HepG2 (cell line): Measurements from ENCODE around the gene MFSD11. TPM values are rescaled to one million over a fixed set of nuclear protein-coding genes. Genes with fewer than 3 reads are reported as not detected.

ENCODE experiments used
- CREB1 ChIP-seq, 2 experiments: fragments of 450-650 bp in 1 of 2; IDR thresholded peaks; 2 replicates each; pipeline ENCODE4 v1.6.1; 2016 to 2017; ENCODE audit warnings: control low read depth in 1 of 2, mild to moderate bottlenecking in 1 of 2, missing compliant biosample characterization in 1 of 2, missing genetic modification characterization in 1 of 2
- EP300 ChIP-seq, 3 experiments: sonication (generic) in 1 of 3; formaldehyde crosslinking in 1 of 3; IDR thresholded peaks; 2 replicates each; pipeline versions ENCODE4 v1.5.1 to v1.6.1; 2011 to 2020; ENCODE audit warnings: low read depth in 2 of 3, low read length in 2 of 3, borderline replicate concordance in 1 of 3, improper control_type of control experiment in 1 of 3, mild to moderate bottlenecking in 1 of 3, missing genetic modification reagents in 1 of 3, moderate library complexity in 1 of 3
- FOXK1 ChIP-seq: sonication (generic); formaldehyde crosslinking; IDR thresholded peaks from 2 replicates; pipeline ENCODE4 v1.4.0; 2020; ENCODE audit warnings: low read depth, missing genetic modification reagents, borderline replicate concordance
- HNF4A ChIP-seq: sonication (generic); formaldehyde crosslinking; IDR thresholded peaks from 2 replicates; pipeline ENCODE4 v1.4.0; 2020; ENCODE audit warnings: missing genetic modification reagents
- JDP2 ChIP-seq: sonication (generic); formaldehyde crosslinking; IDR thresholded peaks from 2 replicates; pipeline ENCODE4 v1.8.1; 2022; ENCODE audit warnings: missing genetic modification reagents, borderline replicate concordance
- KLF11 ChIP-seq: IDR thresholded peaks from 2 replicates; pipeline ENCODE4 v1.6.1; 2016; ENCODE audit warnings: missing compliant biosample characterization
- NR2F6 ChIP-seq, 2 experiments: IDR thresholded peaks; 2 replicates each; pipeline ENCODE4 v1.6.1; 2016; ENCODE audit warnings: antibody characterized with exemption in 1 of 2, mild to moderate bottlenecking in 1 of 2
- PLRG1 ChIP-seq: fragments of 450-650 bp; conservative IDR thresholded peaks from 2 replicates; pipeline ENCODE4 v1.6.1; 2016
- TGIF2 ChIP-seq: IDR thresholded peaks from 2 replicates; pipeline ENCODE4 v1.6.1; 2016; ENCODE audit warnings: control low read depth, missing compliant biosample characterization
- ZNF124 ChIP-seq: sonication (generic); formaldehyde crosslinking; IDR thresholded peaks from 2 replicates; pipeline ENCODE4 v1.4.0; 2020; ENCODE audit warnings: missing genetic modification reagents
- ZNF407 ChIP-seq: sonication (generic); formaldehyde crosslinking; IDR thresholded peaks from one replicate; pipeline ENCODE4 v1.5.1; 2020; ENCODE audit warnings: mild to moderate bottlenecking, missing genetic modification reagents; ENCODE audit errors: not compliant biosample characterization
- polyA plus RNA-seq, 8 experiments: library from polyadenylated mRNA; depleted of rRNA in 3 of 8; stranded (reverse) in 7 of 8; unstranded in 1 of 8; fragments of >200 nt; fragmentation: Illumina TruSeq in 4 of 8; extraction: Trizol in 4 of 8; gene quantifications; 2 replicates each; pipeline versions ENCODE4 v1.2.1 to v1.2.3, GENCODE V29; 2011 to 2016; ENCODE audit warnings: low read depth in 4 of 8, missing spikeins in 1 of 8, mixed read lengths in 1 of 8; ENCODE audit not compliant: insufficient read depth in 1 of 8
- total RNA-seq, 5 experiments: library from RNA; depleted of rRNA; stranded (reverse); fragments of >200 nt; fragmentation: Illumina TruSeq; extraction: Trizol; gene quantifications; 2 replicates each; pipeline ENCODE4 v1.2.3, GENCODE V29; 2016; ENCODE audit warnings: low read depth in 1 of 5
- TF ChIP-seq, protein P1 (sequence below): IDR thresholded peaks from 2 replicates; pipeline ENCODE4 v1.6.1; 2012; ENCODE audit warnings: inconsistent platforms
- TF ChIP-seq, protein P2 (sequence below): sonication (generic); formaldehyde crosslinking; IDR thresholded peaks from 2 replicates; pipeline ENCODE4 v1.9.0; 2021; ENCODE audit warnings: missing genetic modification reagents, mild to moderate bottlenecking, borderline replicate concordance
- TF ChIP-seq, protein P3 (sequence below): sonication (generic); formaldehyde crosslinking; IDR thresholded peaks from 2 replicates; pipeline ENCODE4 v1.8.0; 2022; ENCODE audit warnings: mild to moderate bottlenecking, missing genetic modification reagents, moderate library complexity
- TF ChIP-seq, protein P4 (sequence below): sonication (generic); formaldehyde crosslinking; IDR thresholded peaks from 2 replicates; pipeline ENCODE4 v1.8.0; 2022; ENCODE audit warnings: missing genetic modification reagents, low read depth, mild to moderate bottlenecking, borderline replicate concordance

The MFSD11 gene
- total and polyA plus RNA-seq, 2 of the 13 experiments (the other 11 are each of a cell fraction or from before 2014, with no cell fraction given): 26.1 to 36.3 TPM

DNA sequence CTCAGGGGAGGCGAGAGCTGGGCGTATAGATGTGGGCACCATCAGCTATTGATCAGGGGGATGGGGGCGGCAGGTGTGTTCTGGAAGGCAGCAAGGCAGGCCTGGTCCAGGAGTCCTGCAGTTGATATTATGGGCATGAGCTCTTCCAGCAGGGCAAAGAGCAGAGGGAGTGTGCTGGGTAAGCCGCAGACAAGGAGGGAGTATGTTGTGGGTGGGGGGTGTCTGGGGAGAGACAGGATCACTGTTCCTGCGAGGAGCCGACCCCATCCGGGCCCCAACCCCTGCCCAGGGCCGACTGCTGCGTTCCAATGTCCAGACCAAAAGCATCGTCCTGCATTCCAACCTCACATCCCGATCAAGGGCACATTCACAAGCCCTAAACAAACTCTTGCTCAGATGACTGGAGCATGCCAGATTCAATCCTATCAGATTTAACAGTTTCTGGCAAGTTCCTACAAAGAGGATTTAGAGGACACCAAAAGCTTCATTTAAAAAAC, 36.4 kb upstream of the MFSD11 start (continued):
- TF ChIP-seq ZNF407 (no peak), KLF11 (CRISPR knock-in tag) (0 out of 2 replicates have a peak, but pooled peaks have one; percentile 58), ZNF124 (0 out of 2 replicates have a peak, but pooled peaks have one; percentile 46), TGIF2 (CRISPR knock-in tag) (no peak), HNF4A (CRISPR knock-in tag) (peak; percentile 75), CREB1 (IDR thresholded peaks at IDR 0.05) (no peak), CREB1 (CRISPR knock-in tag; IDR thresholded peaks at IDR 0.05) (no peak), PLRG1 (no peak), EP300 (IDR thresholded peaks at IDR 0.05; ENCODE audit: low read depth in 2 of 2, low read length in 2 of 2) (peak in 1 of 2 experiments; percentile 39; a peak in 1 of 4 replicates), EP300 (CRISPR knock-in tag; IDR thresholded peaks at IDR 0.05; ENCODE audit: borderline replicate concordance) (peak; percentile 23; the same call in 1 of the 2 replicates), JDP2 (no peak), NR2F6 (IDR thresholded peaks at IDR 0.05) (no peak), NR2F6 (CRISPR knock-in tag; IDR thresholded peaks at IDR 0.05) (peak; percentile 70), FOXK1 (CRISPR knock-in tag) (no peak)
- TF ChIP-seq, protein P1, sequence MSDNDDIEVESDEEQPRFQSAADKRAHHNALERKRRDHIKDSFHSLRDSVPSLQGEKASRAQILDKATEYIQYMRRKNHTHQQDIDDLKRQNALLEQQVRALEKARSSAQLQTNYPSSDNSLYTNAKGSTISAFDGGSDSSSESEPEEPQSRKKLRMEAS: no peak; the same call in 1 of the 2 replicates
- TF ChIP-seq, protein P2, sequence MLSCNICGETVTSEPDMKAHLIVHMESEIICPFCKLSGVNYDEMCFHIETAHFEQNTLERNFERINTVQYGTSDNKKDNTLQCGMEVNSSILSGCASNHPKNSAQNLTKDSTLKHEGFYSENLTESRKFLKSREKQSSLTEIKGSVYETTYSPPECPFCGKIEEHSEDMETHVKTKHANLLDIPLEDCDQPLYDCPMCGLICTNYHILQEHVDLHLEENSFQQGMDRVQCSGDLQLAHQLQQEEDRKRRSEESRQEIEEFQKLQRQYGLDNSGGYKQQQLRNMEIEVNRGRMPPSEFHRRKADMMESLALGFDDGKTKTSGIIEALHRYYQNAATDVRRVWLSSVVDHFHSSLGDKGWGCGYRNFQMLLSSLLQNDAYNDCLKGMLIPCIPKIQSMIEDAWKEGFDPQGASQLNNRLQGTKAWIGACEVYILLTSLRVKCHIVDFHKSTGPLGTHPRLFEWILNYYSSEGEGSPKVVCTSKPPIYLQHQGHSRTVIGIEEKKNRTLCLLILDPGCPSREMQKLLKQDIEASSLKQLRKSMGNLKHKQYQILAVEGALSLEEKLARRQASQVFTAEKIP: no peak
- TF ChIP-seq, protein P3, sequence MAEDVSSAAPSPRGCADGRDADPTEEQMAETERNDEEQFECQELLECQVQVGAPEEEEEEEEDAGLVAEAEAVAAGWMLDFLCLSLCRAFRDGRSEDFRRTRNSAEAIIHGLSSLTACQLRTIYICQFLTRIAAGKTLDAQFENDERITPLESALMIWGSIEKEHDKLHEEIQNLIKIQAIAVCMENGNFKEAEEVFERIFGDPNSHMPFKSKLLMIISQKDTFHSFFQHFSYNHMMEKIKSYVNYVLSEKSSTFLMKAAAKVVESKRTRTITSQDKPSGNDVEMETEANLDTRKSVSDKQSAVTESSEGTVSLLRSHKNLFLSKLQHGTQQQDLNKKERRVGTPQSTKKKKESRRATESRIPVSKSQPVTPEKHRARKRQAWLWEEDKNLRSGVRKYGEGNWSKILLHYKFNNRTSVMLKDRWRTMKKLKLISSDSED (CRISPR knock-in tag): no peak
- TF ChIP-seq, protein P4, sequence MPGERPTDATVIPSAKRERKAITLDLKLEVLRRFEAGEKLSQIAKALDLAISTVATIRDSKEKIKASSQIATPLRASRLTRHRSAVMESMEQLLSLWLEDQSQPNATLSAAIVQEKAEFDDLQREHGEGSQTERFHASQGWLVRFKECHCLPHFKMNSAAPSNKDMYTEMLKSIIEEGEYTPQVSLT (CRISPR knock-in tag): no peak
